ENCODE measurements around the gene NEUROD6. TPM values are rescaled to one million over a fixed set of nuclear protein-coding genes. Genes with fewer than 3 reads are reported as not detected.

Gene NEUROD6
- total and polyA plus RNA-seq, 8 donors, result not detected

DNA sequence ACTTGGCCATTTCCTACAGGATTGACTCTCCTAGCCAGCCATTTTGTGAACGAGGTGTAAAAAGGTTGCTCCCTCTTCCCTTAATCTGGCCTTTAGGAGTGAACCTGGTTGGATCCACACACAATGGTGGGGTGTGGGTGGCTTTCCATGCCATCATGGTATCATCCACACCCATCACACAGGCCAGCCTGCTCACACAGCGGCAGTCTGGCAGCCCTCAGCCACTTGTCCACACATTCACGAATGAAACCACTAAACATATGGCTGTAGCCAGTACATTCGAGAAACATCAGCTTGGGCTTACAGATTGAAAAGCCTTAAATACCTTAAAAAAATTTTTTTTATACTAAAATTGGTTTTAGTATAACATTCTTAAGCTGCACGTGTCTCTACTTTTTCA, 31.9 kb downstream of the NEUROD6 start:
- ATAC-seq, result no peak

DNA sequence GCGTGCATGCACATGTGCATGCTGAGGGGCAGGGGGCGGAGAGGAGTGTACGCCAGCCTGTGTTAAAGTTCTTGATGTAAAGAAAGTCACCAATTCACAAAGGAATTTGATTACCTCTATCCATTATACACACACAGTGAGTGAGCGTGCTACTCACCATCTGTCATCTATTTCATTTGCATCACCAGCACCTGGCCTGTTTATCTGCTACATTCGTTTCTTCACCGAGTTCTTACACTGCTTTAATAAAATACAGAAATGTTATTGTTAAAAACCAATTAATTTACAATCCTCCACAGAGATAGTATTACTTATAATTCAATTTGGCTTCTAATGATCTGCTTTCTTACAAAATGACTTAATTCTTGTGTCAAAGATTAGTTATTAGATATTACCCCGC, 32.6 kb downstream of the NEUROD6 start:
- FAIRE-seq, result no peak
- 49 to 54% methylated on average over 7 of the region's 7 CpGs for WGBS, 2 donors
- Histone ChIP-seq H3K4me3 (no peak overlapping the region), H3K4me1 (no peaks in the 10 kb centered on the region), H3K27ac (no peak overlapping the region), H3K27me3 (no peaks in the 10 kb centered on the region), H3K9me3 (no peaks in the 10 kb centered on the region), H3K36me3 (no peaks in the 10 kb centered on the region)
- ATAC-seq, result no peak
- intact Hi-C loops (cut with DNase I), result no loop called here
- DNase-seq, result no peak
- TF ChIP-seq CTCF (IDR thresholded peaks at IDR 0.05), result no peak

More for the DNA sequence above, 31.9 kb downstream of the NEUROD6 start:
- FAIRE-seq (no peak), DNase-seq (no peak)
- 73 to 81% methylated on average over 5 of the region's 5 CpGs for WGBS, 2 donors
- Histone ChIP-seq H3K4me1 (no peaks in the 10 kb centered on the region), H3K36me3 (no peaks in the 10 kb centered on the region), H3K27ac (no peak overlapping the region), H3K27me3 (no peaks in the 10 kb centered on the region), H3K9me3 (no peaks in the 10 kb centered on the region), H3K4me3 (no peak overlapping the region)
- intact Hi-C loops (cut with DNase I), result no loop called here
- TF ChIP-seq CTCF (IDR thresholded peaks at IDR 0.05), result no peak

DNA sequence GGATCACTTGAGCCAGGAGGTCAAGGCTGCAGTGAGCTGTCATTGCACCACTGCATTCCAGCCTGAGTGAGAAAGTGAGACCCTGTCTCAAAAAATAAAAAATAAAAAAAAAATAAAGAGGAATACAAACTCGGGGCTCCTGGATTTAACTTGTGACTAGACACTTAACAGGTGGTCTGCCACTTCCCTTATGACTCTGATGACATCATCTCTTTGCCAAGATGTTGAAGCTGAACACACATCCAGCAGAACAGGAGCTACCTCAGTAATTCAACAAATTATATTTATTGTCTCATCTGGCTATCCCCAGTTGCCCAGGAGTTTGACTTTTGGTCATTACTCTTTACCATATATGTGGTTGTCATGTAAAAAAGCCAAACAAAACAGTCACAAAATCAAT, 35.3 kb downstream of the NEUROD6 start:
- no peaks in the 10 kb centered on the region for H3K9me3 ChIP-seq
- ATAC-seq, result no peak
- H3K4me1 ChIP-seq, result no peaks in the 10 kb centered on the region
- WGBS, 2 donors, result 40 to 63% methylated on average over 1 of the region's 1 CpG
- FAIRE-seq, result no peak
- no peak for DNase-seq
- H3K36me3 ChIP-seq, result no peaks in the 10 kb centered on the region
- H3K27ac ChIP-seq, result no peak overlapping the region
- no peak overlapping the region for H3K4me3 ChIP-seq
- TF ChIP-seq CTCF (IDR thresholded peaks at IDR 0.05), result no peak
- intact Hi-C loops (cut with DNase I), result no loop called here
- no peaks in the 10 kb centered on the region for H3K27me3 ChIP-seq

- H3K9me3 ChIP-seq, result no peaks in the 10 kb centered on the region
- H3K27me3 ChIP-seq, result no peaks in the 10 kb centered on the region
- H3K36me3 ChIP-seq, result no peaks in the 10 kb centered on the region
These were observed 36.1 kb downstream of the NEUROD6 start for GRCh38 chr7:31304446-31304845.

GRCh38 chr7:31302356-31302755, 38.2 kb downstream of the NEUROD6 start:
- WGBS, 2 donors, result 74 to 86% methylated on average over 7 of the region's 7 CpGs
- Histone ChIP-seq H3K9me3 (no peaks in the 10 kb centered on the region), H3K4me1 (no peaks in the 10 kb centered on the region), H3K4me3 (no peak overlapping the region), H3K27me3 (no peaks in the 10 kb centered on the region), H3K36me3 (no peaks in the 10 kb centered on the region), H3K27ac (no peak overlapping the region)
- intact Hi-C loops (cut with DNase I), result no loop called here
- no peak for DNase-seq
- no peak for ATAC-seq
- TF ChIP-seq CTCF (IDR thresholded peaks at IDR 0.05), result no peak
- FAIRE-seq, result no peak

More at GRCh38 chr7:31304446-31304845, 36.1 kb downstream of the NEUROD6 start:
- no peak for TF ChIP-seq CTCF (IDR thresholded peaks at IDR 0.05)
- FAIRE-seq (no peak), ATAC-seq (no peak), DNase-seq (no peak)
- Histone ChIP-seq H3K27ac (no peak overlapping the region), H3K4me1 (no peaks in the 10 kb centered on the region), H3K4me3 (no peak overlapping the region)
- intact Hi-C loops (cut with DNase I), result no loop called here
- 45 to 64% methylated on average over 4 of the region's 4 CpGs for WGBS, 2 donors

All from pancreas (tissue), 10 donors.